ENCODE data around the gene ROR2.

The ROR2 gene

DNA sequence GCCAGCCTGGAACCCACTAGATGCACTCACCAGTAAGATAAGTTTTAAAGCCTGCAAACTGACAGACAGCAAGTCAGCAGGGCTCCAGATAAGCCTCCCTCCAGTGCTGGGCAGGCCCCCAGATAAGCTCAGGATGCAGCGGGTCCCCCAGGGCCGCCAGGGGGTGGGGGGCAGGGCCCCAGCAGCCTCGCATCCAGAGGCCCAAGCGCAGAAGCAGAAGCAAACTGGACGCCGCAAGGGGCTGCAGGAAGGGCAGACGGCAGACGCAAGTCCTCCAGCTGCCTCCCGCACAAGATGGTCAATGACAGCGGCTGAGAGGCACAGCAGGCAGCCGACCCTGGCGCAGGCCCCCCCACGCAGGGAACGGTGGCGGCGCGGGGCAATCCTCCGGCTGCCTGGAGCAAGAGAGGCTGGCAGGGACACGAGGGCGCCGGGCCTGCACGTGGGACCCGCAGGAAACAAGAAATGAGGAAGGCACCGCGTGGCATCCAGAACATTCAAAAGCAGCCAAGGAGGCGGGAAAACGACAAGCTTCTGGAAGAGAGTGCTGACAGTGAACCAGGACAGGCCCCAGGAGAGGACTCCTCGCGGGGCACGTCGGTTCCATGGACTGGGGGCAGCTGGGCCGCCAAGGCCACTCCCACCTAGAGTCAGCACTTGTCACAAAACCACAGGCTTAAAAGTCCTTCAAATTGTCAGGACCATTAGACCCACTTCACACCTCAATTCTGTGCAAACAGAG, 49.8 kb downstream of the ROR2 start:
- Histone ChIP-seq H3K4me1 (ENCODE audit: insufficient read depth, low read length, poor library complexity, severe bottlenecking) (peaks cover 6% of the 10 kb centered on the region), H3K4me3 (ENCODE audit: low read length, poor library complexity, severe bottlenecking) (no peak overlapping the region), H3K79me2 (ENCODE audit: insufficient read depth, low read length) (no peaks in the 10 kb centered on the region), H3K9me2 (replicated peaks; ENCODE audit: low read depth, low read length) (no peaks in the 10 kb centered on the region), H2AFZ (ENCODE audit: low read length) (no peak overlapping the region), H3K36me3 (ENCODE audit: insufficient read depth, low read length) (no peaks in the 10 kb centered on the region), H3K9me3 (ENCODE audit: insufficient read depth, low read depth, low read length) (no peaks in the 10 kb centered on the region), H3F3A (ENCODE audit: low read depth) (no peaks in the 10 kb centered on the region), H3K9ac (ENCODE audit: low read depth, low read length, poor library complexity, severe bottlenecking) (no peak overlapping the region), H3K27me3 (ENCODE audit: insufficient read depth, low read length, poor library complexity, severe bottlenecking) (no peaks in the 10 kb centered on the region), H4K20me1 (ENCODE audit: insufficient read depth, low read length, poor library complexity, severe bottlenecking) (no peaks in the 10 kb centered on the region), H3K4me2 (ENCODE audit: low read depth, low read length, poor library complexity, severe bottlenecking) (no peak overlapping the region)
- TF ChIP-seq, protein P1, sequence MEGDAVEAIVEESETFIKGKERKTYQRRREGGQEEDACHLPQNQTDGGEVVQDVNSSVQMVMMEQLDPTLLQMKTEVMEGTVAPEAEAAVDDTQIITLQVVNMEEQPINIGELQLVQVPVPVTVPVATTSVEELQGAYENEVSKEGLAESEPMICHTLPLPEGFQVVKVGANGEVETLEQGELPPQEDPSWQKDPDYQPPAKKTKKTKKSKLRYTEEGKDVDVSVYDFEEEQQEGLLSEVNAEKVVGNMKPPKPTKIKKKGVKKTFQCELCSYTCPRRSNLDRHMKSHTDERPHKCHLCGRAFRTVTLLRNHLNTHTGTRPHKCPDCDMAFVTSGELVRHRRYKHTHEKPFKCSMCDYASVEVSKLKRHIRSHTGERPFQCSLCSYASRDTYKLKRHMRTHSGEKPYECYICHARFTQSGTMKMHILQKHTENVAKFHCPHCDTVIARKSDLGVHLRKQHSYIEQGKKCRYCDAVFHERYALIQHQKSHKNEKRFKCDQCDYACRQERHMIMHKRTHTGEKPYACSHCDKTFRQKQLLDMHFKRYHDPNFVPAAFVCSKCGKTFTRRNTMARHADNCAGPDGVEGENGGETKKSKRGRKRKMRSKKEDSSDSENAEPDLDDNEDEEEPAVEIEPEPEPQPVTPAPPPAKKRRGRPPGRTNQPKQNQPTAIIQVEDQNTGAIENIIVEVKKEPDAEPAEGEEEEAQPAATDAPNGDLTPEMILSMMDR (conservative IDR thresholded peaks at IDR 0.05; ENCODE audit: low read length) = no peak
- no peak for TF ChIP-seq EZH2phosphoT487 (IDR thresholded peaks at IDR 0.05; ENCODE audit: borderline replicate concordance)

DNA sequence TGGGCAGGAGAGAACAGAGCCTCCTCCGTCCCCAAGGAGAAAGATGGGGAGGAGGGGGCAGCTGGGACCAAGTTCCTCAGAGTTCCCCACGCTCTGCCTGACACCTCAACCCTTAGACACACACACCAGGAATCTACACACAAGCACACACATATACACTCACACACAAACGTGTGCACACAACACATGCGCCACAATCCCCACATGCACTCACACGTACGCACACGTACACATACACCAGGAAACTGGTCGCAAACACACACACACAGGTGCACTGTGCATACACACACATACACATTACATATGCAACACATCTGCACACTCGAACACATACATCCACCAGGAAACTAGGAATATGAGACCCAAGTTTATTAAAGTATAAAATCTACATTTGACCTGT, 50.4 kb downstream of the ROR2 start:
- no peak overlapping the region for H3K9ac ChIP-seq (ENCODE audit: low read depth, low read length, poor library complexity, severe bottlenecking)
- H3K4me1 ChIP-seq (ENCODE audit: insufficient read depth, low read length, poor library complexity, severe bottlenecking) = peaks cover 3% of the 10 kb centered on the region
- no peaks in the 10 kb centered on the region for H4K20me1 ChIP-seq (ENCODE audit: insufficient read depth, low read length, poor library complexity, severe bottlenecking)
- no peaks in the 10 kb centered on the region for H3K9me3 ChIP-seq (ENCODE audit: insufficient read depth, low read depth, low read length)
- H3F3A ChIP-seq (ENCODE audit: low read depth) = no peaks in the 10 kb centered on the region
- H3K4me2 ChIP-seq (ENCODE audit: low read depth, low read length, poor library complexity, severe bottlenecking) = no peak overlapping the region
- H3K9me2 ChIP-seq (replicated peaks; ENCODE audit: low read depth, low read length) = no peaks in the 10 kb centered on the region
- H3K36me3 ChIP-seq (ENCODE audit: insufficient read depth, low read length) = no peaks in the 10 kb centered on the region
- no peak overlapping the region for H2AFZ ChIP-seq (ENCODE audit: low read length)
- TF ChIP-seq, protein P1 (conservative IDR thresholded peaks at IDR 0.05; ENCODE audit: low read length) = no peak
- TF ChIP-seq EZH2phosphoT487 (IDR thresholded peaks at IDR 0.05; ENCODE audit: borderline replicate concordance) = no peak
- H3K79me2 ChIP-seq (ENCODE audit: insufficient read depth, low read length) = no peaks in the 10 kb centered on the region
- no peak overlapping the region for H3K4me3 ChIP-seq (ENCODE audit: low read length, poor library complexity, severe bottlenecking)
- H3K27me3 ChIP-seq (ENCODE audit: insufficient read depth, low read length, poor library complexity, severe bottlenecking) = no peaks in the 10 kb centered on the region

DNA sequence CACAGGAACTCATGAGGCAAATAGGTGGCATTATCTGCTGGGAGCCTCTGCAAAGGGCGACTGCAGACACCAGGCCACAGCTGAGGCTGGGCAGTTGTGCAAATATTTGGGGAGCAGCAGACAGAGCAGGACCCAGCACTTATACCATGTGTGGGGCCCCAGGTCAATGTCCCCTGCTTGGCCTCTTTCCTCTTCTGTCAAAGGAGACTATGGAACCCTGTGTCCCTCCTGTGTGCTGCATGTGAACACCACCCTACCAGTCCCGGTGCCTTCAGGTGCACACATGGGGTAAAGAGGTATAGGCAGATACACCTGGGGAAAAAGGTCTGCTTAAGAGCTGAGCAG, 50.8 kb downstream of the ROR2 start:
- Histone ChIP-seq H2AFZ (ENCODE audit: low read length) (no peak overlapping the region), H3K4me2 (ENCODE audit: low read depth, low read length, poor library complexity, severe bottlenecking) (no peak overlapping the region), H3F3A (ENCODE audit: low read depth) (no peaks in the 10 kb centered on the region), H4K20me1 (ENCODE audit: insufficient read depth, low read length, poor library complexity, severe bottlenecking) (no peaks in the 10 kb centered on the region), H3K9ac (ENCODE audit: low read depth, low read length, poor library complexity, severe bottlenecking) (no peak overlapping the region), H3K4me3 (ENCODE audit: low read length, poor library complexity, severe bottlenecking) (no peak overlapping the region), H3K9me2 (replicated peaks; ENCODE audit: low read depth, low read length) (no peaks in the 10 kb centered on the region), H3K4me1 (ENCODE audit: insufficient read depth, low read length, poor library complexity, severe bottlenecking) (peaks cover 3% of the 10 kb centered on the region), H3K79me2 (ENCODE audit: insufficient read depth, low read length) (no peaks in the 10 kb centered on the region), H3K36me3 (ENCODE audit: insufficient read depth, low read length) (no peaks in the 10 kb centered on the region), H3K27me3 (ENCODE audit: insufficient read depth, low read length, poor library complexity, severe bottlenecking) (no peaks in the 10 kb centered on the region), H3K9me3 (ENCODE audit: insufficient read depth, low read depth, low read length) (no peaks in the 10 kb centered on the region)
- no peak for TF ChIP-seq EZH2phosphoT487 (IDR thresholded peaks at IDR 0.05; ENCODE audit: borderline replicate concordance)
- TF ChIP-seq, protein P1 (conservative IDR thresholded peaks at IDR 0.05; ENCODE audit: low read length) = no peak
